PC-3 (cell line): ENCODE results near the gene VIPAS39. TPM values are rescaled to one million over a fixed set of nuclear protein-coding genes. Genes with fewer than 3 reads are reported as not detected.

Source experiments
- ATAC-seq: fragments of 200-7000 bp; cut with Tn5 transposase; 2 replicates; pipeline ENCODE4 v1.9.1; 2020; ENCODE audit warnings: mild to moderate bottlenecking, moderate library complexity
- BruUV-seq: library from RNA; stranded (reverse); fragments of 400-500 nt; replicated peaks from 2 replicates; lab custom pipeline; 2021; lab: Mats Ljungman, UMichigan
- CTCF ChIA-PET: fragments of 300-600 bp; sonication (Branson Sonifier 250); formaldehyde crosslinking; loops from one replicate; lab custom pipeline; 2022; ENCODE audit warnings: antibody characterized with exemption; lab: Charles Lee
- POLR2A ChIA-PET: fragments of 300-600 bp; sonication (Branson Sonifier 250); formaldehyde crosslinking; loops from one replicate; lab custom pipeline; 2022; ENCODE audit warnings: antibody characterized with exemption; ENCODE audit not compliant: unreplicated experiment; lab: Charles Lee
- DNase-seq: peaks from one replicate; pipeline ENCODE4 v3.0.0-alpha.2; 2015
- H2AFZ ChIP-seq: fragments of 300-600 bp; sonication (generic); 2 replicates; pipeline ENCODE4 v1.6.0; 2016; ENCODE audit warnings: antibody characterized with exemption, low read length
- H3F3A ChIP-seq: fragments of 300-600 bp; sonication (generic); one replicate; pipeline ENCODE4 v1.6.0; 2017; ENCODE audit warnings: antibody characterized with exemption, low read length, control low read depth, mild to moderate bottlenecking; ENCODE audit not compliant: unreplicated experiment
- H3K27ac ChIP-seq: fragments of 300-600 bp; sonication (generic); 2 replicates; pipeline ENCODE4 v1.5.1; 2016; ENCODE audit warnings: mild to moderate bottlenecking, low read length
- H3K27me3 ChIP-seq: fragments of 300-600 bp; sonication (generic); 2 replicates; pipeline ENCODE4 v1.6.1; 2016; ENCODE audit warnings: low read length, mixed read lengths
- H3K36me3 ChIP-seq: fragments of 300-600 bp; sonication (generic); 2 replicates; pipeline ENCODE4 v1.6.1; 2016; ENCODE audit warnings: low read depth, mixed run types, low read length, mixed read lengths
- H3K4me1 ChIP-seq: fragments of 300-600 bp; sonication (generic); 2 replicates; pipeline ENCODE4 v1.5.1; 2016; ENCODE audit warnings: low read length; ENCODE audit not compliant: insufficient read depth
- H3K4me2 ChIP-seq: fragments of 300-600 bp; sonication (generic); 2 replicates; pipeline ENCODE4 v1.6.0; 2016; ENCODE audit warnings: low read length
- H3K4me3 ChIP-seq: fragments of 300-600 bp; sonication (generic); 2 replicates; pipeline ENCODE4 v1.5.1; 2016; ENCODE audit warnings: mild to moderate bottlenecking, low read length, mixed read lengths
- H3K79me2 ChIP-seq: fragments of 300-600 bp; sonication (generic); 2 replicates; pipeline ENCODE4 v1.6.1; 2017; ENCODE audit warnings: low read length, mixed read lengths
- H3K9ac ChIP-seq: fragments of 300-600 bp; sonication (generic); 2 replicates; pipeline ENCODE4 v1.6.0; 2016; ENCODE audit warnings: mild to moderate bottlenecking, low read length
- H3K9me2 ChIP-seq: fragments of 300-600 bp; sonication (generic); replicated peaks from 2 replicates; pipeline ENCODE4 v1.6.1; 2016; ENCODE audit warnings: mixed run types, low read length, mixed read lengths
- H3K9me3 ChIP-seq: fragments of 300-600 bp; sonication (generic); 2 replicates; pipeline ENCODE4 v1.6.1; 2016; ENCODE audit warnings: low read length, mixed read lengths
- H4K20me1 ChIP-seq: fragments of 300-600 bp; sonication (generic); 2 replicates; pipeline ENCODE4 v1.6.1; 2016; ENCODE audit warnings: low read length, mixed read lengths
- CTCF ChIP-seq: fragments of 300-600 bp; sonication (generic); conservative IDR thresholded peaks from 2 replicates; pipeline ENCODE4 v1.5.1; 2017; ENCODE audit warnings: antibody characterized with exemption, low read depth, mild to moderate bottlenecking, low read length
- EZH2 ChIP-seq: fragments of 300-600 bp; sonication (generic); IDR thresholded peaks from one replicate; pipeline ENCODE4 v1.6.1; 2017; ENCODE audit warnings: antibody characterized with exemption, mild to moderate bottlenecking, low read length; ENCODE audit not compliant: unreplicated experiment
- EZH2phosphoT487 ChIP-seq: fragments of 300-600 bp; sonication (generic); IDR thresholded peaks from 2 replicates; pipeline ENCODE4 v1.6.1; 2018; ENCODE audit warnings: mild to moderate bottlenecking, antibody characterized with exemption, low read length, borderline replicate concordance
- intact Hi-C: fragments of 100-400 bp; cut with micrococcal nuclease; formaldehyde crosslinking; loops from 2 replicates; pipeline ENCODE4 v1.9.0; 2023
- total RNA-seq: library from RNA; depleted of rRNA; stranded (reverse); fragments of >200 nt; gene quantifications from 2 replicates; pipeline ENCODE4 v1.2.3, GENCODE V29; 2014

VIPAS39 gene
- total RNA-seq, 1 experiment from 2014 or later, result 20.2 TPM

DNA sequence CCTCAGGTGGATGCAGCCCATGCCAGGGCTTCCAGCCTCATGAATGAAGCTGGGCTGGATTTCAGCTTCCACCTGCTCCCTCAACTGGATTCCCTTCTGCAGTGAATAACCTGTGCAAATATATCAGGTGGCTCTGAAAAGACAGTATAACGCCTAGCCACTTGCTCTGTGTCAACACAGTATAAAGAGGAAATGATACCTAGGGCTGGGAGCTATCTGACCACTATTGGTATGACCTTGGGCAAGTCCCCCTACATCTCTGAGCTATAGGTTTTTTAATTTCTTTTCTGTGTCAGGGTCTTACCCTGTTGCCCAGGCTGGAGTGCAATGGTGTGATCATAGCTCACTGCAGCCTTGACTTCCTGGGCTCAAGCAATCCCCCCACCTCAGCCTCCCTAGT lies 21.4 kb upstream of the VIPAS39 start:
- H3K4me2 ChIP-seq, result no peak overlapping the region
- no peak overlapping the region for H3K9ac ChIP-seq
- H3K4me1 ChIP-seq, result no peaks in the 10 kb centered on the region
- no peaks in the 10 kb centered on the region for H3K79me2 ChIP-seq
- no peaks in the 10 kb centered on the region for H4K20me1 ChIP-seq
- no TSS peak for BruUV-seq
- no peaks in the 10 kb centered on the region for H3K27me3 ChIP-seq
- H3F3A ChIP-seq, result no peaks in the 10 kb centered on the region
- no peaks in the 10 kb centered on the region for H3K9me3 ChIP-seq
- intact Hi-C loops, result no loop called here
- H3K36me3 ChIP-seq, result no peaks in the 10 kb centered on the region
- H3K27ac ChIP-seq, result no peak overlapping the region
- POLR2A ChIA-PET, result no interaction called here
- no peak overlapping the region for H2AFZ ChIP-seq
- H3K4me3 ChIP-seq, result no peak overlapping the region
- no peaks in the 10 kb centered on the region for H3K9me2 ChIP-seq
- TF ChIP-seq CTCF (no peak), EZH2 (no peak), EZH2phosphoT487 (no peak)
- CTCF ChIA-PET, result no interaction called here
- ATAC-seq (no peak), DNase-seq (no peak)

DNA sequence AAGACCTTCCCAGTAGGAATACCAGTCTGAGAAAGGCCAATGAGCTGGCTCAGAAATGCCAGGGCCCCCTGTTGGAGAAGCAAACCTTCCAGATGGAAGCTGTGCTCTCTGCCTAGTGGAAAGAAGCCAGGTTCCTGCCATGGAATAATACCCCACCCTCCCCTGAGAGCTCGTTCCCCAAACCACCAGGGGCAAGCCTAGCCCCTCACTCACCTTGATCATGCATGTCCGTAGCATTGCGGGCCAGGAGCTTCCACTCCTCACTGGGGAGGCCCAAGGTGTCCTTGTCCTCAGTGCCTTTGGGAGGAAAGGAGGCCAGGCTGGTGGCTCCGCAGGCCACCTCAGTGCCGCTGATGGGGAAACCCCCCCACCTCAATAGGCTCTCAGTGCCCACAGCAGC lies 20.6 kb upstream of the VIPAS39 start:
- POLR2A ChIA-PET, result no interaction called here
- TF ChIP-seq EZH2phosphoT487, result no peak
- no peak for TF ChIP-seq CTCF
- Histone ChIP-seq H3K4me1 (no peaks in the 10 kb centered on the region), H4K20me1 (no peaks in the 10 kb centered on the region), H3K9ac (no peak overlapping the region), H3K9me3 (no peaks in the 10 kb centered on the region), H2AFZ (no peak overlapping the region), H3K4me3 (no peak overlapping the region), H3K36me3 (no peaks in the 10 kb centered on the region), H3F3A (no peaks in the 10 kb centered on the region), H3K27ac (no peak overlapping the region), H3K27me3 (no peaks in the 10 kb centered on the region), H3K79me2 (no peaks in the 10 kb centered on the region), H3K9me2 (no peaks in the 10 kb centered on the region), H3K4me2 (no peak overlapping the region)
- ATAC-seq (no peak; the same call in 1 of the 2 replicates), DNase-seq (no peak)
- CTCF ChIA-PET, result no interaction called here
- BruUV-seq, result no TSS peak
- intact Hi-C loops, result no loop called here

DNA sequence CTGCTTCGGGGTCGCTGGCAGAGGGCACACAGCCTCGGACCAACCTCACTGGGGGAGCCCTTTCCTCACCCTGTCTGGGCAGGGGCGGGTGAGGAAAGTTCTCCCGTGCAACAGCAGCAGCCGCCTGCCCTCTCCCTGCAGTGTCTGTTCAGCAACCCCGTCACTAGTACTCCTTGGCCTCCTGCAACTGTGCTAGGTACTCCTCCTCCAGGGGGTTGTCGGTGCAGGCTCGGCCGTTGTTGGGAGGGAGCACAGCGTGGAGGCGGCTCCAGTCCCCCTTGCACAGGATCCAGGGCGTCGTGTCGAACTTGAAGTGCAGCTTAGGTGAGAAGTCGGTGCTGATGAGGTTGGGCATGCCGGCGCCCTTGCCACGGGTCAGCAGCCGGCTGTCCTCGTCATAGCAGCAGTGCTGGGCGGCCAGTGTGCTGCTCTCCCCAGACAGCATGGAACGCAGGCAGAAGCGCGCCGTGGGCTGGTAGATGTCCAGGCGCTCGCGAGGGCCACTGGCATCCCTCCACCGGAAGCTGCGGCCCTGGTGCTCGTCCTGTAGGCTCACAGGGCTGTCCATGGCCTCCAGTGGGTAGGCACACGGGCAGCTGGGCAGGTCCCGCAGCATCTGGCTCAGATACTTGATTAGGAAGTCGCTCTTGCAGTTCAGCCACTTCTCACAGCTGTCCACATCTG lies 18.2 kb upstream of the VIPAS39 start:
- H3K4me2 ChIP-seq, result no peak overlapping the region
- no peak overlapping the region for H3K4me3 ChIP-seq
- no peaks in the 10 kb centered on the region for H3F3A ChIP-seq
- H3K9me2 ChIP-seq, result no peaks in the 10 kb centered on the region
- no peaks in the 10 kb centered on the region for H3K4me1 ChIP-seq
- ATAC-seq (no peak), DNase-seq (no peak)
- H3K79me2 ChIP-seq, result no peaks in the 10 kb centered on the region
- no peaks in the 10 kb centered on the region for H3K27me3 ChIP-seq
- no peak for TF ChIP-seq EZH2
- TF ChIP-seq EZH2phosphoT487, result no peak
- no peak for TF ChIP-seq CTCF
- H4K20me1 ChIP-seq, result no peaks in the 10 kb centered on the region
- H3K9ac ChIP-seq, result no peak overlapping the region
- no peaks in the 10 kb centered on the region for H3K36me3 ChIP-seq
- ChIA-PET CTCF (no interaction called here), POLR2A (no interaction called here)
- no peaks in the 10 kb centered on the region for H3K9me3 ChIP-seq
- H2AFZ ChIP-seq, result no peak overlapping the region
- H3K27ac ChIP-seq, result no peak overlapping the region
- no TSS peak for BruUV-seq
- intact Hi-C loops, result no loop called here
